ENCODE data around the gene TUBB4B. TPM values are rescaled to one million over a fixed set of nuclear protein-coding genes. Genes with fewer than 3 reads are reported as not detected.

TUBB4B gene
- total RNA-seq, 1 donor, result 67.7 TPM

DNA sequence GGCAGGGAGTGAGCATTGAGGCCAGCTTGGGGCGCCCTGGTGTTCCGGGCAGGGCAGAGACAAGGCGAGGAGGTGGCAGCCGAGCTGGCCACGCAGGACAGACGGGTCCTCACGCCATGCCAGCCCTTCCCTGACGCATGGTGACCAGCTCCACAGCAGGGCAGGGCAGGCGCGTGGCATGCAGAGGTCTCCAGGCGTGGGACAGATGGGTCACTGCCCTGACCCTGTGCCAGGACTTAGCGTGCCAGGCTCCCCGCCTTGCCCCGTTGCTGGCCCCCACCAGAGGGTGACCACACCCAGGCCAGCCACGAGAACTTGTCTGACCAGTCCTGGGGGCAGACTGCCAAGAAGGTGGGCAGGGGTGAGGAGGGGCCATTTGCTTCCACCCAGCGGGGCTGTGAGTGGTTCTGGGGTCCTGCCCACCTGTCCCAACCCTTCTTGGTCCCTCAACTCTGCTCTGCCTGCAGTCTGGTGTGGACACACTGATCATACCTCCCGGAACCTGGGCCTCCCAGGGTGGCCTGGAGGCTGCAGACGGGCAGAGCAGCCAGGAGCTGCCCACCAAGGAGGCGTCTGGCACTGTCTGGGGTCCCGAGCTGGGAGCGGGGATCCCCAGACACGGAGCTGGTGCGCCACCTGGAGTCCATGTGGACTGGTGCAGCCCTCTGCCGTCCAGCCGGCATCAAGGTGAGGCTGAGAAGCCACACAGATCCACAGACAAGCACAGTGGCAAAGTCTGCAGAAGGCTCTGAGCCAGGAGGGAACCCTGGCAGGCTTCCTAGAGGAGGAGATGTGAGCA lies 13.8 kb upstream of the TUBB4B start, which contains the start of gene RNF224:
TSS of gene RNF224 (plus strand) at position 449 of the 799 bp plus-strand sequence. CDS start 834 bp downstream, outside the sequence.
- no peak within 1 kb of the TSS for H2AFZ ChIP-seq (ENCODE audit: low read length)
- H3K4me2 ChIP-seq (ENCODE audit: insufficient read depth, low read length), result no peak within 1 kb of the TSS
- H3K9me3 ChIP-seq (ENCODE audit: low read depth, low read length), result no peaks in the 10 kb centered on the region
- no peaks in the 10 kb centered on the region for H3K79me2 ChIP-seq (ENCODE audit: insufficient read depth, low read length)
- TF ChIP-seq CTCF (IDR thresholded peaks at IDR 0.05; ENCODE audit: extremely low read depth, low read depth, low read length), result peak; percentile 84
- no peaks in the 10 kb centered on the region for H3K36me3 ChIP-seq (ENCODE audit: insufficient read depth, low read length)
- H3K27ac ChIP-seq (ENCODE audit: low read depth, low read length), result no peak within 1 kb of the TSS
- H4K20me1 ChIP-seq (ENCODE audit: insufficient read depth, low read length), result no peaks in the 10 kb centered on the region
- H3K4me1 ChIP-seq (ENCODE audit: insufficient read depth, low read length), result peaks cover 9% of the 10 kb centered on the region
- peak; percentile 99 for DNase-seq (ENCODE audit: insufficient read length, low spot score, missing footprints)
- no peaks in the 10 kb centered on the region for H3K27me3 ChIP-seq (ENCODE audit: insufficient read depth, low read length)
- H3K4me3 ChIP-seq (ENCODE audit: insufficient read depth, low read length), result no peak within 1 kb of the TSS

- H3K4me2 ChIP-seq (ENCODE audit: insufficient read depth, low read length), result no peak overlapping the region
- H3K36me3 ChIP-seq (ENCODE audit: insufficient read depth, low read length), result no peaks in the 10 kb centered on the region
- no peak for TF ChIP-seq CTCF (IDR thresholded peaks at IDR 0.05; ENCODE audit: extremely low read depth, low read depth, low read length)
- no peaks in the 10 kb centered on the region for H3K79me2 ChIP-seq (ENCODE audit: insufficient read depth, low read length)
- no peaks in the 10 kb centered on the region for H4K20me1 ChIP-seq (ENCODE audit: insufficient read depth, low read length)
- H3K27ac ChIP-seq (ENCODE audit: low read depth, low read length), result no peak overlapping the region
- no peaks in the 10 kb centered on the region for H3K9me3 ChIP-seq (ENCODE audit: low read depth, low read length)
- no peak for DNase-seq (ENCODE audit: insufficient read length, low spot score, missing footprints)
- peaks cover 5% of the 10 kb centered on the region for H3K4me1 ChIP-seq (ENCODE audit: insufficient read depth, low read length)
- no peak overlapping the region for H3K4me3 ChIP-seq (ENCODE audit: insufficient read depth, low read length)
- H2AFZ ChIP-seq (ENCODE audit: low read length), result no peak overlapping the region
- no peaks in the 10 kb centered on the region for H3K27me3 ChIP-seq (ENCODE audit: insufficient read depth, low read length)
Observed at GRCh38 chr9:137227853-137228505, 13.1 kb upstream of the TUBB4B start.

- H4K20me1 ChIP-seq (ENCODE audit: insufficient read depth, low read length), result no peaks in the 10 kb centered on the region
- no peak for TF ChIP-seq CTCF (IDR thresholded peaks at IDR 0.05; ENCODE audit: extremely low read depth, low read depth, low read length)
- no peak overlapping the region for H3K4me2 ChIP-seq (ENCODE audit: insufficient read depth, low read length)
- no peaks in the 10 kb centered on the region for H3K27me3 ChIP-seq (ENCODE audit: insufficient read depth, low read length)
- DNase-seq (ENCODE audit: insufficient read length, low spot score, missing footprints), result no peak
- no peaks in the 10 kb centered on the region for H3K36me3 ChIP-seq (ENCODE audit: insufficient read depth, low read length)
- no peak overlapping the region for H3K27ac ChIP-seq (ENCODE audit: low read depth, low read length)
- no peaks in the 10 kb centered on the region for H3K79me2 ChIP-seq (ENCODE audit: insufficient read depth, low read length)
- peaks cover 4% of the 10 kb centered on the region for H3K4me1 ChIP-seq (ENCODE audit: insufficient read depth, low read length)
- no peaks in the 10 kb centered on the region for H3K9me3 ChIP-seq (ENCODE audit: low read depth, low read length)
- no peak overlapping the region for H2AFZ ChIP-seq (ENCODE audit: low read length)
- no peak overlapping the region for H3K4me3 ChIP-seq (ENCODE audit: insufficient read depth, low read length)
Observed at GRCh38 chr9:137228506-137228967, 12.6 kb upstream of the TUBB4B start.
